Liver (tissue), 9 donors: Measurements from ENCODE around the gene APPBP2. TPM values are rescaled to one million over a fixed set of nuclear protein-coding genes. Genes with fewer than 3 reads are reported as not detected.
A peak's percentile ranks its signal among the peaks of the same experiment; 100 is the strongest.
"Not testable (repeated sequence)": the region's sequence is repeated elsewhere in the genome, so short reads cannot be mapped to it uniquely, and the experiment has no call there.

ENCODE experiments used
- DNase-seq: peaks from one replicate; pipeline ENCODE4 v3.0.0-alpha.2; 2017; ENCODE audit warnings: low spot score
- H3K27ac ChIP-seq, 2 donors: one replicate each; pipeline ENCODE4 v1.7.0; 2013; ENCODE audit warnings: inconsistent platforms in 2 of 2, low read length in 2 of 2, control low read depth in 1 of 2, low read depth in 1 of 2, mild to moderate bottlenecking in 1 of 2
- H3K27me3 ChIP-seq, 4 donors: one replicate each; pipeline versions ENCODE4 v1.6.1 to v1.7.0; 2013; ENCODE audit warnings: low read length in 3 of 4, inconsistent platforms in 1 of 4, mild to moderate bottlenecking in 1 of 4, moderate library complexity in 1 of 4; ENCODE audit not compliant: control insufficient read depth in 4 of 4, insufficient read depth in 4 of 4
- H3K36me3 ChIP-seq, 4 donors: one replicate each; pipeline versions ENCODE4 v1.6.1 to v1.7.0; 2013; ENCODE audit warnings: low read length in 3 of 4, mild to moderate bottlenecking in 3 of 4, low read depth in 1 of 4, moderate library complexity in 1 of 4; ENCODE audit not compliant: control insufficient read depth in 4 of 4, insufficient read depth in 3 of 4
- H3K4me1 ChIP-seq, 4 donors: one replicate each; pipeline versions ENCODE4 v1.6.1 to v1.7.0; 2013; ENCODE audit warnings: low read length in 3 of 4, mild to moderate bottlenecking in 3 of 4, moderate library complexity in 1 of 4; ENCODE audit not compliant: control insufficient read depth in 4 of 4, insufficient read depth in 4 of 4
- H3K4me3 ChIP-seq, 3 donors: one replicate each; pipeline versions ENCODE4 v1.6.1 to v1.7.0; 2013; ENCODE audit warnings: low read length in 3 of 3, control low read depth in 1 of 3, low read depth in 1 of 3, mild to moderate bottlenecking in 1 of 3
- H3K9ac ChIP-seq, 2 donors: one replicate each; pipeline ENCODE4 v1.7.0; 2013; ENCODE audit warnings: low read length in 2 of 2, mild to moderate bottlenecking in 2 of 2, moderate library complexity in 2 of 2, control low read depth in 1 of 2, low read depth in 1 of 2
- H3K9me3 ChIP-seq, 4 donors: one replicate each; pipeline versions ENCODE4 v1.6.1 to v1.7.0; 2013; ENCODE audit warnings: low read length in 3 of 4; ENCODE audit not compliant: control insufficient read depth in 4 of 4
- CTCF ChIP-seq: fragments of 150-350 bp; IDR thresholded peaks from 2 replicates; pipeline ENCODE4 v1.5.1; 2017; ENCODE audit warnings: improper control_type of control experiment, low read depth, low read length; ENCODE audit not compliant: missing input control
- JUND ChIP-seq, 2 donors: IDR thresholded peaks; 2 replicates each; pipeline ENCODE4 v1.6.1; 2016; ENCODE audit warnings: antibody characterized with exemption in 2 of 2
- MAX ChIP-seq: IDR thresholded peaks from 2 replicates; pipeline ENCODE4 v1.6.1; 2016; ENCODE audit warnings: antibody characterized with exemption
- RAD21 ChIP-seq, 2 donors: IDR thresholded peaks; 2 replicates each; pipeline ENCODE4 v1.6.1; 2016; ENCODE audit warnings: antibody characterized with exemption in 2 of 2, mild to moderate bottlenecking in 2 of 2
- YY1 ChIP-seq: IDR thresholded peaks from 2 replicates; pipeline ENCODE4 v1.6.1; 2016; ENCODE audit warnings: antibody characterized with exemption, mild to moderate bottlenecking
- WGBS: extraction: QIAGEN DNeasy Blood & Tissue Kit; methylation state at CpG from one replicate; pipeline ENCODE4 v1.1.7; 2013; 5-methylcytosine and 5-hydroxymethylcytosine counted together
- polyA plus RNA-seq, 2 donors: library from polyadenylated mRNA; stranded (reverse) in 1 of 2; unstranded in 1 of 2; fragments of 200-250 nt in 1 of 2; fragments of >200 nt in 1 of 2; fragmentation: Nextera tagmentation in 1 of 2; extraction: Ambion mirVana in 1 of 2; gene quantifications; one replicate each; pipeline versions ENCODE4 v1.2.1 to v1.2.3, GENCODE V29; 2013 to 2015
- total RNA-seq, 2 donors: library from RNA; depleted of rRNA; stranded (reverse); fragments of >200 nt; gene quantifications; one replicate each; pipeline ENCODE4 v1.2.3, GENCODE V29; 2014
- TF ChIP-seq, protein P1 (sequence below): IDR thresholded peaks from 2 replicates; pipeline ENCODE4 v1.6.1; 2016; ENCODE audit warnings: antibody characterized with exemption
- donor health status: healthy.
- donor health status: healthy.
- donor health status: healthy.
- donor health status: healthy.
- donor health status: healthy.

The APPBP2 gene
- total and polyA plus RNA-seq, 4 donors = 4.6 to 17.3 (median 9.2) TPM

GRCh38 chr17:60422162-60422665 lies 103.8 kb downstream of the APPBP2 start, which contains the start of gene CHCT1 (continued):
- TF ChIP-seq MAX = no peak
- TF ChIP-seq JUND (IDR thresholded peaks at IDR 0.05) = no peak
- no peak for TF ChIP-seq YY1

- peak; percentile 74 to 79 for TF ChIP-seq RAD21 (IDR thresholded peaks at IDR 0.05)
- TF ChIP-seq, protein P1, sequence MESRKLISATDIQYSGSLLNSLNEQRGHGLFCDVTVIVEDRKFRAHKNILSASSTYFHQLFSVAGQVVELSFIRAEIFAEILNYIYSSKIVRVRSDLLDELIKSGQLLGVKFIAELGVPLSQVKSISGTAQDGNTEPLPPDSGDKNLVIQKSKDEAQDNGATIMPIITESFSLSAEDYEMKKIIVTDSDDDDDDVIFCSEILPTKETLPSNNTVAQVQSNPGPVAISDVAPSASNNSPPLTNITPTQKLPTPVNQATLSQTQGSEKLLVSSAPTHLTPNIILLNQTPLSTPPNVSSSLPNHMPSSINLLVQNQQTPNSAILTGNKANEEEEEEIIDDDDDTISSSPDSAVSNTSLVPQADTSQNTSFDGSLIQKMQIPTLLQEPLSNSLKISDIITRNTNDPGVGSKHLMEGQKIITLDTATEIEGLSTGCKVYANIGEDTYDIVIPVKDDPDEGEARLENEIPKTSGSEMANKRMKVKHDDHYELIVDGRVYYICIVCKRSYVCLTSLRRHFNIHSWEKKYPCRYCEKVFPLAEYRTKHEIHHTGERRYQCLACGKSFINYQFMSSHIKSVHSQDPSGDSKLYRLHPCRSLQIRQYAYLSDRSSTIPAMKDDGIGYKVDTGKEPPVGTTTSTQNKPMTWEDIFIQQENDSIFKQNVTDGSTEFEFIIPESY = no peak
- peak; percentile 60 for TF ChIP-seq CTCF
- TF ChIP-seq YY1 = no peak
- Histone ChIP-seq H3K9me3 (no peaks in the 10 kb centered on the region), H3K27ac (no peak overlapping the region), H3K4me1 (peaks cover 3 to 5% (median 4%) of the 10 kb centered on the region in 4 donors), H3K36me3 (no peaks in the 10 kb centered on the region), H3K4me3 (peak overlapping the region; percentile 15 to 40 (median 36)), H3K27me3 (no peaks in the 10 kb centered on the region), H3K9ac (peak overlapping the region; percentile 59 to 64)
- 6% methylated on average over 66 of the region's 66 CpGs for WGBS
- peak; percentile 77 for DNase-seq
Observed at GRCh38 chr17:60421273-60422161, 104.5 kb downstream of the APPBP2 start.

- 95% methylated on average over 7 of the region's 7 CpGs for WGBS
Observed at GRCh38 chr17:60419875-60420274, 106.2 kb downstream of the APPBP2 start.

DNA sequence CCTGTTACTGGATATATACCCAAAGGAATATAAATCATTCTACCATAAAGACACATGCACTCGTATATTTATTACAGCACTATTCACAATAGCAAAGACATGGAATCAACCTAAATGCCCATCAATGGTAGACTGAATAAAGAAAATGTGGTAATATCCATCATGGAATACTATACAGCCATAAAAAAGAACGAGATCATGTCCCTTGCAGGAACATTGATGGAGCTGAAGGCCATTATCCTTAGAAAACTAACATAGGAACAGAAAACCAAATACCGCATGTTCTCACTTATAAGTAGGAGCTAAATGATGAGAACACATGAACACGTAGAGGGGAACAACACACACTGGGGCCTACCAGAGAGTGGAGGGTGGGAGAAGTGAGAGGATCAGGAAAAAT lies 107.0 kb downstream of the APPBP2 start:
- H3K27me3 ChIP-seq, H3K9me3 ChIP-seq, H3K27ac ChIP-seq, DNase-seq, H3K4me3 ChIP-seq, H3K4me1 ChIP-seq, H3K36me3 ChIP-seq, H3K9ac ChIP-seq: not testable (repeated sequence)
- 87% methylated on average over 4 of the region's 4 CpGs for WGBS

More at GRCh38 chr17:60419875-60420274, 106.2 kb downstream of the APPBP2 start:
- H3K9ac ChIP-seq, H3K27me3 ChIP-seq, H3K36me3 ChIP-seq, H3K4me3 ChIP-seq, H3K9me3 ChIP-seq, H3K27ac ChIP-seq, DNase-seq, H3K4me1 ChIP-seq: not testable (repeated sequence)
